IMR-90 (cell line): Measurements from ENCODE around the gene STAMBPL1. TPM values are rescaled to one million over a fixed set of nuclear protein-coding genes. Genes with fewer than 3 reads are reported as not detected.

Experiments
- ATAC-seq: fragments of 200-7000 bp; cut with Tn5 transposase; 2 replicates; pipeline ENCODE4 v1.9.1; 2020; ENCODE audit warnings: low read depth, mild to moderate bottlenecking, moderate library complexity
- BruUV-seq: library from RNA; stranded (reverse); fragments of 400-500 nt; replicated peaks from 2 replicates; lab custom pipeline; 2021; lab: Mats Ljungman, UMichigan
- CTCF ChIA-PET: fragments of 300-600 bp; formaldehyde crosslinking; extraction: SDS; loops from one replicate; lab custom pipeline; 2021; ENCODE audit warnings: antibody characterized with exemption; lab: Yijun Ruan, JAX
- POLR2A ChIA-PET: fragments of 300-600 bp; sonication (Branson Sonifier 250); formaldehyde crosslinking; loops from one replicate; lab custom pipeline; 2022; ENCODE audit warnings: antibody characterized with exemption; ENCODE audit not compliant: unreplicated experiment; lab: Charles Lee
- DNase-seq: peaks from one replicate; pipeline ENCODE4 v3.0.0; 2013
- H2AFZ ChIP-seq: replicated peaks from 2 replicates; pipeline ENCODE3; 2013; ENCODE audit warnings: low read length, mild to moderate bottlenecking; ENCODE audit not compliant: poor library complexity
- H2AK5ac ChIP-seq: 2 replicates; pipeline ENCODE4 v1.6.1; 2013; ENCODE audit warnings: low read depth, low read length, inconsistent platforms
- H2AK9ac ChIP-seq: replicated peaks from 2 replicates; pipeline ENCODE3; 2013; ENCODE audit warnings: mild to moderate bottlenecking, low read depth, low read length, moderate library complexity; ENCODE audit not compliant: poor library complexity
- H2BK120ac ChIP-seq: 2 replicates; pipeline ENCODE4 v1.6.1; 2013; ENCODE audit warnings: low read depth, low read length, inconsistent platforms
- H2BK15ac ChIP-seq: 3 replicates; pipeline ENCODE4 v1.6.1; 2013; ENCODE audit warnings: low read depth, low read length, inconsistent platforms
- H2BK20ac ChIP-seq: 2 replicates; pipeline ENCODE4 v1.6.1; 2013; ENCODE audit warnings: low read depth, mild to moderate bottlenecking, inconsistent platforms, low read length, moderate library complexity
- H2BK5ac ChIP-seq: 2 replicates; pipeline ENCODE4 v1.6.1; 2013; ENCODE audit warnings: mild to moderate bottlenecking, low read depth, low read length, inconsistent platforms; ENCODE audit not compliant: poor library complexity, severe bottlenecking
- H3K14ac ChIP-seq: replicated peaks from 2 replicates; pipeline ENCODE4 v1.6.1; 2013; ENCODE audit warnings: low read depth, low read length, inconsistent platforms
- H3K18ac ChIP-seq: 2 replicates; pipeline ENCODE4 v1.6.1; 2013; ENCODE audit warnings: low read depth, low read length, control low read depth
- H3K23ac ChIP-seq: 2 replicates; pipeline ENCODE4 v1.6.1; 2013; ENCODE audit warnings: low read depth, low read length, inconsistent platforms
- H3K27ac ChIP-seq: 2 replicates; pipeline ENCODE4 v1.5.1; 2013; ENCODE audit warnings: mild to moderate bottlenecking, control low read depth, low read length; ENCODE audit not compliant: insufficient read depth
- H3K27me3 ChIP-seq: 2 replicates; pipeline ENCODE4 v1.6.1; 2013; ENCODE audit warnings: low read length; ENCODE audit not compliant: control insufficient read depth, insufficient read depth
- H3K36me3 ChIP-seq: 2 replicates; pipeline ENCODE4 v1.6.1; 2013; ENCODE audit warnings: low read length, mixed read lengths; ENCODE audit not compliant: control insufficient read depth, insufficient read depth
- H3K4ac ChIP-seq: 2 replicates; pipeline ENCODE4 v1.6.1; 2013; ENCODE audit warnings: low read depth, low read length, inconsistent platforms
- H3K4me1 ChIP-seq: 2 replicates; pipeline ENCODE4 v1.6.1; 2013; ENCODE audit warnings: low read length, mixed read lengths; ENCODE audit not compliant: control insufficient read depth, insufficient read depth
- H3K4me2 ChIP-seq: 2 replicates; pipeline ENCODE4 v1.6.1; 2013; ENCODE audit warnings: low read depth, mild to moderate bottlenecking, control low read depth, low read length, moderate library complexity
- H3K4me3 ChIP-seq: 2 replicates; pipeline ENCODE4 v1.5.1; 2013; ENCODE audit warnings: low read depth, mild to moderate bottlenecking, control low read depth, low read length, moderate library complexity; ENCODE audit not compliant: insufficient read depth
- H3K56ac ChIP-seq: 2 replicates; pipeline ENCODE4 v1.6.1; 2013; ENCODE audit warnings: low read length, inconsistent platforms; ENCODE audit not compliant: insufficient read depth; ENCODE audit errors: extremely low read depth
- H3K79me1 ChIP-seq, 2 experiments: 2 replicates each; pipeline ENCODE4 v1.6.1; 2013; ENCODE audit warnings: low read length in 2 of 2, inconsistent platforms in 1 of 2, low read depth in 1 of 2
- H3K9ac ChIP-seq: 2 replicates; pipeline ENCODE4 v1.6.1; 2013; ENCODE audit warnings: low read depth, low read length, control low read depth
- H3K9me1 ChIP-seq: 2 replicates; pipeline ENCODE4 v1.6.1; 2013; ENCODE audit warnings: low read length, inconsistent platforms; ENCODE audit not compliant: insufficient read depth
- H3K9me3 ChIP-seq: 2 replicates; pipeline ENCODE4 v1.6.1; 2013; ENCODE audit warnings: low read length; ENCODE audit not compliant: control insufficient read depth, insufficient read depth
- H4K20me1 ChIP-seq: 2 replicates; pipeline ENCODE4 v1.6.1; 2013; ENCODE audit warnings: low read length, inconsistent platforms; ENCODE audit not compliant: insufficient read depth
- H4K5ac ChIP-seq: 2 replicates; pipeline ENCODE4 v1.6.1; 2013; ENCODE audit warnings: mild to moderate bottlenecking, low read depth, low read length, control low read depth
- H4K8ac ChIP-seq, 2 experiments: 2 replicates each; pipeline ENCODE4 v1.6.1; 2013; ENCODE audit warnings: low read depth in 2 of 2, low read length in 2 of 2, control low read depth in 1 of 2, inconsistent platforms in 1 of 2
- H4K91ac ChIP-seq: 2 replicates; pipeline ENCODE4 v1.6.1; 2013; ENCODE audit warnings: low read depth, low read length, inconsistent platforms; ENCODE audit not compliant: insufficient read depth
- ELK1 ChIP-seq: fragments of 150-350 bp; IDR thresholded peaks from 2 replicates; pipeline ENCODE4 v1.6.1; 2016; ENCODE audit warnings: low read depth, mild to moderate bottlenecking, low read length, moderate library complexity, borderline replicate concordance
- MAZ ChIP-seq: IDR thresholded peaks from 2 replicates; pipeline ENCODE4 v1.6.1; 2012; ENCODE audit warnings: low read depth, mild to moderate bottlenecking, low read length, improper control_type of control experiment, moderate library complexity, borderline replicate concordance
- NFE2L2 ChIP-seq: fragments of 150-350 bp; IDR thresholded peaks from 2 replicates; pipeline ENCODE4 v1.6.1; 2016; ENCODE audit warnings: low read depth, mild to moderate bottlenecking, low read length
- POLR2A ChIP-seq: IDR thresholded peaks from 2 replicates; pipeline ENCODE4 v1.6.1; 2012; ENCODE audit warnings: mild to moderate bottlenecking, low read depth, low read length
- WGBS, 2 experiments: methylation state at CpG; one replicate each; pipeline versions ENCODE4 v1.1.5 to v1.1.7; 2013; ENCODE audit warnings: missing lambda C conversion rate in 2 of 2; ENCODE audit not compliant: insufficient read length in 1 of 2; ENCODE audit errors: extremely low coverage in 2 of 2; 5-methylcytosine and 5-hydroxymethylcytosine counted together
- dilution Hi-C: fragments of 300-500 bp; cut with HindIII; formaldehyde crosslinking; loops from one replicate; pipeline ENCODE4 v1.14.3; 2018; ENCODE audit warnings: low sequenced_read_pairs; ENCODE audit not compliant: unreplicated experiment
- in situ Hi-C: fragments of 300-500 bp; cut with MboI; formaldehyde crosslinking; loops from 3 replicates; pipeline ENCODE4 v1.14.3; 2019; ENCODE audit warnings: low sequenced_read_pairs, inconsistent platforms, mixed read lengths
- intact Hi-C: fragments of 100-400 bp; cut with micrococcal nuclease; formaldehyde crosslinking; loops from 2 replicates; pipeline ENCODE4 v1.10.0; 2022
- polyA plus RNA-seq, 3 experiments: library from polyadenylated mRNA; depleted of rRNA; stranded (reverse); fragments of >200 nt; gene quantifications; 2 replicates each; pipeline ENCODE4 v1.2.3, GENCODE V29; 2012; ENCODE audit warnings: low replicate concordance in 1 of 3
- total RNA-seq: library from RNA; depleted of rRNA; stranded (reverse); fragments of >200 nt; gene quantifications from 2 replicates; pipeline ENCODE4 v1.2.3, GENCODE V29; 2012

STAMBPL1 gene
- total and polyA plus RNA-seq, 2 of the 4 experiments (the other 2 are of a cell fraction): 26.8 to 28.1 TPM

- peak; percentile 84 for TF ChIP-seq POLR2A
These were observed 72.6 kb downstream of the STAMBPL1 start, which contains the start of gene ACTA2 (continued) for GRCh38 chr10:88952647-88953111.

GRCh38 chr10:88953662-88954061, 73.6 kb downstream of the STAMBPL1 start:
- 0 out of 2 replicates have a peak overlapping the region, but pooled peaks have one; percentile 70 for H3K4me2 ChIP-seq
- POLR2A ChIA-PET: no interaction called here
- intact Hi-C loops (no loop called here), dilution Hi-C loops (no loop called here), in situ Hi-C loops (no loop called here)
- H4K20me1 ChIP-seq: peaks cover 16% of the 10 kb centered on the region
- peak overlapping the region; percentile 93 for H3K4ac ChIP-seq
- no peak for ATAC-seq
- H3K27me3 ChIP-seq: no peaks in the 10 kb centered on the region
- 0 out of 2 replicates have a peak overlapping the region, but pooled peaks have one; percentile 59 for H3K56ac ChIP-seq
- no peak overlapping the region for H2AFZ ChIP-seq
- peak overlapping the region; percentile 60; the same call in 1 of the 2 replicates for H4K5ac ChIP-seq
- peak overlapping the region; percentile 11 for H2AK9ac ChIP-seq
- peak overlapping the region; percentile 7 to 67; a peak in 3 of 4 replicates for H4K8ac ChIP-seq
- no peak overlapping the region for H3K9ac ChIP-seq
- no peak for DNase-seq
- H3K4me1 ChIP-seq: peaks cover 14% of the 10 kb centered on the region
- H2BK120ac ChIP-seq: peak overlapping the region; percentile 64; the same call in 1 of the 2 replicates
- H3K9me3 ChIP-seq: no peaks in the 10 kb centered on the region
- H3K14ac ChIP-seq: peak overlapping the region; percentile 87; the same call in 1 of the 2 replicates
- peak overlapping the region; percentile 86 for H2BK5ac ChIP-seq
- CTCF ChIA-PET: interaction anchor here (0.6 kb wide), 2 partner anchors 26 to 118 kb away, joined by 3 read pairs; no protein-coding TSS in a partner anchor
- H3K9me1 ChIP-seq: 0 out of 2 replicates have a peak, but pooled peaks cover 7% of the 10 kb centered on the region
- peak overlapping the region; percentile 23; the same call in 2 of the 3 replicates for H2BK15ac ChIP-seq
- BruUV-seq: no TSS peak
- WGBS, 2 experiments: no CpG with 5 or more reads among the region's 5 CpGs
- H3K79me1 ChIP-seq: peaks cover 0 to 31% of the 10 kb centered on the region in 2 experiments; a peak in 3 of 4 replicates
- H2BK20ac ChIP-seq: peak overlapping the region; percentile 50; the same call in 1 of the 2 replicates
- peak overlapping the region; percentile 65 for H2AK5ac ChIP-seq
- no peak overlapping the region for H3K4me3 ChIP-seq
- H3K18ac ChIP-seq: peak overlapping the region; percentile 31
- no peak for TF ChIP-seq ELK1
- no peak for TF ChIP-seq MAZ
- no peak for TF ChIP-seq NFE2L2
- H3K36me3 ChIP-seq: peaks cover 2% of the 10 kb centered on the region; the same call in 1 of the 2 replicates
- peak overlapping the region; percentile 80; the same call in 1 of the 2 replicates for H3K23ac ChIP-seq
- H3K27ac ChIP-seq: peak overlapping the region; percentile 57; the same call in 1 of the 2 replicates
- H4K91ac ChIP-seq: peak overlapping the region; percentile 5
